GM10266 (cell line): ENCODE results near the gene NRIP1.

Source experiments
- DNase-seq: peaks from one replicate; pipeline ENCODE4 v3.0.0; 2012; ENCODE audit errors: extremely low spot score
- CTCF ChIP-seq: IDR thresholded peaks from 2 replicates; pipeline ENCODE4 v1.5.1; 2012; ENCODE audit warnings: mild to moderate bottlenecking, low read depth; ENCODE audit not compliant: control insufficient read depth, insufficient read depth; ENCODE audit errors: missing control alignments

Gene NRIP1

GRCh38 chr21:15061279-15061678 lies 3.5 kb downstream of the NRIP1 start:
- no peak for DNase-seq

GRCh38 chr21:15060543-15061175 lies 4.1 kb downstream of the NRIP1 start:
- DNase-seq = no peak
- TF ChIP-seq CTCF = no peak

More at GRCh38 chr21:15061279-15061678, 3.5 kb downstream of the NRIP1 start:
- no peak for TF ChIP-seq CTCF

- no peak for TF ChIP-seq CTCF
- no peak for DNase-seq
Observed at GRCh38 chr21:15059397-15059796, 5.4 kb downstream of the NRIP1 start.

- no peak for TF ChIP-seq CTCF
- DNase-seq = no peak
Observed at GRCh38 chr21:15058854-15059263, 5.9 kb downstream of the NRIP1 start.

GRCh38 chr21:15057285-15057684 lies 7.5 kb downstream of the NRIP1 start:
- DNase-seq = no peak
- no peak for TF ChIP-seq CTCF

- no peak for TF ChIP-seq CTCF
- no peak for DNase-seq
Observed at GRCh38 chr21:15054606-15055239, 10.1 kb downstream of the NRIP1 start.

- no peak for TF ChIP-seq CTCF
- DNase-seq = no peak
Observed at GRCh38 chr21:15054089-15054488, 10.7 kb downstream of the NRIP1 start.
